WTC11 (cell line): ENCODE data around the gene RPN1. TPM values are rescaled to one million over a fixed set of nuclear protein-coding genes. Genes with fewer than 3 reads are reported as not detected.
A peak's percentile ranks its signal among the peaks of the same experiment; 100 is the strongest.

Source experiments
- ATAC-seq: fragments of 200-7000 bp; cut with Tn5 transposase; 2 replicates; pipeline ENCODE4 v1.10.0; 2021; ENCODE audit warnings: mild to moderate bottlenecking, moderate library complexity
- CTCF ChIA-PET: fragments of 300-600 bp; sonication (Branson Sonifier 250); formaldehyde crosslinking; loops from one replicate; lab custom pipeline; 2021; ENCODE audit warnings: antibody characterized with exemption; lab: Charles Lee
- POLR2A ChIA-PET: fragments of 350-600 bp; sonication (Branson Sonifier 250); formaldehyde crosslinking; loops from one replicate; lab custom pipeline; 2021; ENCODE audit warnings: antibody characterized with exemption; lab: Charles Lee
- DNase-seq: peaks from one replicate; pipeline ENCODE4 v3.0.0; 2021; ENCODE audit warnings: low spot score
- H3K27ac Mint-ChIP-seq: 2 replicates; pipeline ENCODE4 v1.8.0; 2021; ENCODE audit warnings: mixed read lengths
- H3K27me3 Mint-ChIP-seq: 2 replicates; pipeline ENCODE4 v1.8.0; 2021; ENCODE audit warnings: low read depth, mild to moderate bottlenecking, moderate library complexity, mixed read lengths
- H3K36me3 Mint-ChIP-seq: 2 replicates; pipeline ENCODE4 v1.8.0; 2021; ENCODE audit warnings: mixed read lengths
- H3K4me1 Mint-ChIP-seq: 2 replicates; pipeline ENCODE4 v1.8.0; 2022; ENCODE audit warnings: mixed read lengths
- H3K4me3 Mint-ChIP-seq: 2 replicates; pipeline ENCODE4 v1.8.0; 2021; ENCODE audit warnings: mild to moderate bottlenecking, moderate library complexity, mixed read lengths
- H3K9me3 Mint-ChIP-seq: 2 replicates; pipeline ENCODE4 v1.8.0; 2021; ENCODE audit warnings: mixed read lengths
- AR ChIP-seq: fragments of 250-450 bp; sonication (Bioruptor Pico); IDR thresholded peaks from 2 replicates; pipeline ENCODE4 v1.9.0; 2021; ENCODE audit warnings: mild to moderate bottlenecking
- ATF3 ChIP-seq: sonication (generic); formaldehyde crosslinking; conservative IDR thresholded peaks from 2 replicates; pipeline ENCODE4 v1.8.1; 2022; ENCODE audit warnings: mild to moderate bottlenecking, missing genetic modification reagents
- ATF6 ChIP-seq: sonication (generic); formaldehyde crosslinking; IDR thresholded peaks from 2 replicates; pipeline ENCODE4 v1.8.1; 2023; ENCODE audit warnings: mild to moderate bottlenecking, missing genetic modification reagents
- ETV6 ChIP-seq: sonication (generic); formaldehyde crosslinking; IDR thresholded peaks from 2 replicates; pipeline ENCODE4 v1.8.1; 2022; ENCODE audit warnings: mild to moderate bottlenecking, missing genetic modification reagents
- GABPB1 ChIP-seq: sonication (generic); formaldehyde crosslinking; IDR thresholded peaks from 2 replicates; pipeline ENCODE4 v1.8.1; 2023; ENCODE audit warnings: mild to moderate bottlenecking, missing genetic modification reagents
- JAZF1 ChIP-seq: fragments of 250-450 bp; sonication (Bioruptor Pico); IDR thresholded peaks from 2 replicates; pipeline ENCODE4 v1.9.0; 2021; ENCODE audit warnings: moderate library complexity, mild to moderate bottlenecking, inconsistent platforms
- MXD4 ChIP-seq: fragments of 250-450 bp; sonication (Bioruptor Pico); IDR thresholded peaks from 2 replicates; pipeline ENCODE4 v1.8.0; 2021; ENCODE audit warnings: mild to moderate bottlenecking, moderate library complexity, borderline replicate concordance
- NFATC4 ChIP-seq: fragments of 250-450 bp; sonication (Bioruptor Pico); IDR thresholded peaks from 2 replicates; pipeline ENCODE4 v1.9.0; 2021; ENCODE audit warnings: mild to moderate bottlenecking
- NFE2L1 ChIP-seq: sonication (generic); formaldehyde crosslinking; IDR thresholded peaks from 2 replicates; pipeline ENCODE4 v1.8.1; 2023; ENCODE audit warnings: missing genetic modification reagents
- NFYB ChIP-seq: sonication (generic); formaldehyde crosslinking; conservative IDR thresholded peaks from 2 replicates; pipeline ENCODE4 v1.8.0; 2022; ENCODE audit warnings: low read depth, missing genetic modification reagents
- NR3C1 ChIP-seq: sonication (generic); formaldehyde crosslinking; conservative IDR thresholded peaks from 2 replicates; pipeline ENCODE4 v1.8.1; 2023; ENCODE audit warnings: low read depth, mild to moderate bottlenecking, missing genetic modification reagents
- TP53 ChIP-seq: sonication (generic); formaldehyde crosslinking; IDR thresholded peaks from 2 replicates; pipeline ENCODE4 v1.8.1; 2023; ENCODE audit warnings: mild to moderate bottlenecking, missing genetic modification reagents
- USF1 ChIP-seq: sonication (generic); formaldehyde crosslinking; IDR thresholded peaks from 2 replicates; pipeline ENCODE4 v1.8.0; 2022; ENCODE audit warnings: mild to moderate bottlenecking, missing genetic modification reagents
- ZBTB21 ChIP-seq: sonication (generic); formaldehyde crosslinking; IDR thresholded peaks from 2 replicates; pipeline ENCODE4 v1.8.1; 2023; ENCODE audit warnings: mild to moderate bottlenecking, missing genetic modification reagents, borderline replicate concordance
- ZNF121 ChIP-seq: sonication (generic); formaldehyde crosslinking; IDR thresholded peaks from 2 replicates; pipeline ENCODE4 v1.8.0; 2023; ENCODE audit warnings: missing genetic modification reagents
- ZNF232 ChIP-seq: sonication (generic); formaldehyde crosslinking; IDR thresholded peaks from 2 replicates; pipeline ENCODE4 v1.8.0; 2022; ENCODE audit warnings: mild to moderate bottlenecking, missing genetic modification reagents
- total RNA-seq: library from RNA; stranded (reverse); gene quantifications from 3 replicates; pipeline ENCODE4 v1.2.3, GENCODE V29; 2021

The RPN1 gene
- total RNA-seq, 1 experiment from 2014 or later: 160 TPM

- TF ChIP-seq NFE2L1 (CRISPR knock-in tag) (no peak), ETV6 (CRISPR knock-in tag) (no peak), ZNF121 (CRISPR knock-in tag) (no peak), NFYB (CRISPR knock-in tag) (no peak), NR3C1 (CRISPR knock-in tag) (no peak), ATF3 (CRISPR knock-in tag) (no peak), ZNF232 (no peak), USF1 (no peak), ATF6 (CRISPR knock-in tag) (no peak), TP53 (no peak), AR (CRISPR knock-in tag) (no peak)
Observed at GRCh38 chr3:128614076-128614475, 36.5 kb downstream of the RPN1 start (continued).

- TF ChIP-seq GABPB1 (CRISPR knock-in tag) (peak; percentile 56), MXD4 (no peak)
- ChIA-PET POLR2A (no interaction called here), CTCF (interaction anchor here (0.7 kb wide), 1 partner anchor 26 kb away, joined by 4 read pairs; no protein-coding TSS in a partner anchor)
- H3K4me3 Mint-ChIP-seq: no peak overlapping the region
- no peaks in the 10 kb centered on the region for H3K27me3 Mint-ChIP-seq
- H3K4me1 Mint-ChIP-seq: peaks cover 1% of the 10 kb centered on the region; the same call in 1 of the 2 replicates
- no peak for ATAC-seq
- H3K9me3 Mint-ChIP-seq: no peaks in the 10 kb centered on the region
- H3K36me3 Mint-ChIP-seq: no peaks in the 10 kb centered on the region
- no peak overlapping the region for H3K27ac Mint-ChIP-seq
- DNase-seq: no peak
Observed at GRCh38 chr3:128613083-128613829, 37.4 kb downstream of the RPN1 start.

GRCh38 chr3:128610451-128611070 lies 40.1 kb downstream of the RPN1 start:
- no peak for TF ChIP-seq JAZF1
- Mint-ChIP-seq H3K4me1 (no peaks in the 10 kb centered on the region), H3K9me3 (no peaks in the 10 kb centered on the region), H3K4me3 (no peak overlapping the region), H3K27ac (peak overlapping the region; percentile 10; the same call in 1 of the 2 replicates), H3K27me3 (peaks cover 7% of the 10 kb centered on the region; the same call in 1 of the 2 replicates), H3K36me3 (no peaks in the 10 kb centered on the region)
- ATAC-seq (no peak), DNase-seq (no peak)
- CTCF ChIA-PET: no interaction called here
- POLR2A ChIA-PET: no interaction called here

GRCh38 chr3:128609294-128609693 lies 41.3 kb downstream of the RPN1 start:
- Mint-ChIP-seq H3K4me3 (no peak overlapping the region), H3K4me1 (no peaks in the 10 kb centered on the region), H3K27me3 (peaks cover 7% of the 10 kb centered on the region; the same call in 1 of the 2 replicates), H3K27ac (no peak overlapping the region), H3K9me3 (no peaks in the 10 kb centered on the region), H3K36me3 (no peaks in the 10 kb centered on the region)
- DNase-seq: no peak
- no peak for ATAC-seq
- TF ChIP-seq ZBTB21 (CRISPR knock-in tag): no peak
- no peak for TF ChIP-seq NFATC4 (CRISPR knock-in tag)
- TF ChIP-seq NR3C1 (CRISPR knock-in tag): no peak
- ChIA-PET POLR2A (interaction anchor here (0.7 kb wide), 1 partner anchor 146 kb away, joined by 4 read pairs; no protein-coding TSS in a partner anchor), CTCF (interaction anchor here (0.6 to 3.6 kb wide), 28 partner anchors 8 to 432 kb away, joined by 3 to 55 read pairs (median 6); no protein-coding TSS in a partner anchor)
